Hematopoietic multipotent progenitor cell treated with erythropoietin and hydrocortisone succinate and interleukin-3 and kit ligand, for 4 days (in vitro differentiated cells): ENCODE measurements around the gene ACP6.
"Not testable (repeated sequence)": the region's sequence is repeated elsewhere in the genome, so short reads cannot be mapped to it uniquely, and the experiment has no call there.

Experiments
- DNase-seq: peaks from one replicate; pipeline ENCODE4 v3.0.0-alpha.2; 2015

The ACP6 gene

GRCh38 chr1:147670319-147671001, at the start of gene ACP6:
Gene ACP6 (minus strand): TSS chr1:147670524. CDS start chr1:147670048, 476 bp downstream.
- DNase-seq, result peak; percentile 97

- DNase-seq, result no peak
Observed at GRCh38 chr1:147719711-147720225, 49.4 kb upstream of the ACP6 start.

- no peak for DNase-seq
Observed at GRCh38 chr1:147719029-147719698, 48.8 kb upstream of the ACP6 start.

GRCh38 chr1:147717706-147718097, 47.4 kb upstream of the ACP6 start:
- DNase-seq, result peak; percentile 65

GRCh38 chr1:147717051-147717705, 46.9 kb upstream of the ACP6 start:
- DNase-seq, result no peak

DNA sequence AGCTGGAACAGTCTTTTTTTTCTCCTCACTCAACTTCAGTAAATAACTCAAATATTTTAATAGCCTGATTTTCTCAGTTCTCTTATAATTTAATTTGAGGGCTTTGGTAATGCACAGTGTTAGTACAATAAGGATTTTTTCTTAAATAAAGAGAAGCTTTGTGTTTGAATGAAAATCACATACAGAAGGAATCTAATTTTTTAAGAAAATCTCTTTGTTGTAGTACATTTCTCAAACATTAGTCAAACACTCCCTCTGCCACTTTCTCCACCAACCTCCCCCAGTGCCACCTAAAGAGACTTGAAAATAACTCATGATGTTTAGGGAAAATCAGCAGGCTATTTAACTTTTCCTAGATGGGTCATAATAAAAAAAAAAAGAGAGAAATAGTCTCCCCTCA, 42.3 kb upstream of the ACP6 start:
- DNase-seq, result no peak

DNA sequence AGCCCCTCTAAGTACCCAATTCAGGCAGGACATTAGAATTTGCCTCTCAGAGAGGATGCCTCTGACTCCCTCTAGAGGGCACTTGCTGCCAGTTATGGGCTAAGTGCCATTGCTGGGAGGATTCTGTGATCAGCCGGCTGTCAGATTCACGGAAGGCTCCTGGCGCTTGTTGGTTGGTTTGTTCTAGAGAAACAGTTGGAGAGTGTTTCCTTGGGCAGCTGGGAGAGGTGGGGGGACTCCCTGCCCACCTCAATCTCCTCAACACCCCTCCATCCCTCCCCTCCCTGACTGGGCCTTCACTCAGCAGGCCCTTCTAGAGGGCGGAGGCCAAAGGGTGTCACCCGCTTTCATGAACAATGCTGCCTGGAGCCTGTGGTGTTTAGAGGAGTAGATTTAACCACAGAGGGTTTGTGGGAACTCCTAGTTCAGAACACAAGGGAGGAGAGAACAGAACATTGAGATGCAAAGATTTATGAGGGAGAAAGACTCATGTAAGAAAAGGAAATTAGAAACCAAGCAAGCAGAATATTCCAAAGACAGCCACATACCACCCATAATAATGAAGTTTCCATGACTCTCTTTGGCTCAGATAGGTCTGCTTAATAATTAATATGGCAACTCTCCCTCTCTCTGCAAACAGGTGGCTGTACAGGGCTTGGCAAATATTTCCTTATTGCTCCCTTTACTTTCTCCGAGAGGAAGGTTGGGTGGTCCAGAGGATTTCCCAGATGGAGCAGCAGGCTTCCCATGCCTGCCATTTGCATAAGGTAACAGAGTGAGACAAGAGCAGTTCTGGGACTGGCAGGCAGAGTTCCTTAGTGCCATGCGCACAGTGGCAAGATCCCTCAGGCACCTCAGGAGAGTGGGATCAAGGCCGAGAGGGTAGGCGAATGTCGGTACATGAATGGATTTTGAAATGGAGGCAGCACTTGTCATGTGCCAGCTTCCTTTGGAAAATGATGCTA, 30.0 kb upstream of the ACP6 start:
- DNase-seq, result peak; percentile 84

DNA sequence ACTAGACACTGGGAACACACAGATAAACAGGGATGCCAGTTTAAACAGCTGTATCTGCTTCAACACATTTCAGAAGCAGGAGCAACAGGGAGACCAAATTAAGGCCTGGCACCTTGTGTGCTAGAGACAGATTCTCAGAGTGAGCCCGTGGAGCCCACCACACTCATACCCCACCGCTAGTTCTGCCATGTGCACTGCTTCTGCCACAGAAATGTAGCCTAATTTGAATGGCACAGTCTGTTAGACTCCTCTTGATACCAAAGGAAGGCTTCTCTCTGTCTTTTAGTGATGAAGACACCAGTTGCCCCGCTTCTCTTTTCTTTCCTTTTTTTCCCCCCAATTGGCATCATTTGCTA, 29.3 kb upstream of the ACP6 start:
- no peak for DNase-seq

GRCh38 chr1:147683163-147683763, 12.9 kb upstream of the ACP6 start:
- no peak for DNase-seq

DNA sequence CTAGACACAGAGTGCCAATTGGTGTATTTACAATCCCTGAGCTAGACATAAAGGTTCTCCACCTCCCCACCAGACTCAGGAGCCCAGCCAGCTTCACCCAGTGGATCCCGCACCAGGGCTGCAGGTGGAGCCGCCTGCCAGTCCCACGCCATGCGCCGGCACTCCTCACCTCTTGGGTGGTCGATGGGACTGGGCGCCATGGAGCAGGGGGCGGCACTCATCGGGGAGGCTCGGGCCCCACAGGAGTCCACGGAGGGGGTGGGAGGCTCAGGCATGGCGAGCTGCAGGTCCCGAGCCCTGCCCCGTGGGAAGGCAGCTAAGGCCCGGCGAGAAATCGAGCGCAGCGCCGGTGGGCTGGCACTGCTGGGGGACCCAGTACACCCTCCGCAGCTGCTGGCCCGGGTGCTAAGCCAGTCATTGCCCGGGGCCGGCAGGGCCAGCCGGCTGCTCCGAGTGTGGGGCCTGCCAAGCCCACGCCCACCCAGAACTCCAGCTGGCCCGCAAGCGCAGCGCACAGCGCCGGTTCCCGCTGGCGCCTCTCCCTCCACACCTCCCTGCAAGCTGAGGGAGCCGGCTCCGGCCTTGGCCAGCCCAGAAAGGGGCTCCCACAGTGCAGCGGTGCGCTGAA, 10.4 kb upstream of the ACP6 start:
- not testable (repeated sequence) for DNase-seq

DNA sequence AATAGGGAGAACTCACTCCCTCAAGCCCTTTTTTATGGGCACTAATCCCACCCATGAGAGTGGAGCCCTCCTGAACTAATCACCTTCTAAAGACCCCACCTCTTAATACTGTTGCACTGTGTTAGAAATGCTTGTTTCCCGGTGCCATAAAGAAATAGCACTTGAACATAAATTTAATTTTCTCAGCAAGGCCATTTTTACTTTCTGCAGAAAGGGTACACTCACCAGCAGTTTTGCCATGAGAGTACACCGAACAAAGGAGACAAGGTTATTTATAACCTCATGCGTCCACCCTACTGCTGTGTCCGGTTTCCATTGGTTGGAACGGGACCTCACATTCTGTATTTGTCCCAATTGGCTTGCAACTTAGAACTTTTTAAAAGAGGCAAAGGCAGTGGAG, 7.4 kb upstream of the ACP6 start:
- not testable (repeated sequence) for DNase-seq

GRCh38 chr1:147676311-147677085, 6.2 kb upstream of the ACP6 start:
- DNase-seq, result no peak

- no peak for DNase-seq
Observed at GRCh38 chr1:147673816-147674215, 3.5 kb upstream of the ACP6 start.

- DNase-seq, result no peak
Observed at GRCh38 chr1:147673406-147673805, 3.1 kb upstream of the ACP6 start.

- peak; percentile 68 for DNase-seq
Observed at GRCh38 chr1:147669469-147670318, 630 bp downstream of the ACP6 start.

DNA sequence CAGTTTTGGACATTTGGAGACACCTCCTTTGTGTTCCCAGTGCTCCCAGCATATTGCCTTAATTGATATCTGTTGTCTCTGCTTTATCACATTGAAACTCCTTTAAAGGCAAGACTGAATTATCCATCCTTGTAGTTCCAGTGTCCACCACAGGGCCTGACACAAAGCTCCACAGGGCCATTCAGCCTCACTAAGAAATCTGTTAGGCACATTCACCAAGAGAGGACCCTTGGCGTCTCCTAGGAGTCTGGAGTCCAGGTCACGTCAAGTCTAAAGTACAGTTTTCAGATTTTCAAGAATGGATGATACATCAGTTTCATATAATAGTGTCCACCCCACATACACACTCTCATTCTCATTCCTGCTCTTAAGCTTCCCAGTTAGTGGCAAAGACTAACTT, 4.8 kb downstream of the ACP6 start:
- DNase-seq, result peak; percentile 30

GRCh38 chr1:147664206-147664605, 6.1 kb downstream of the ACP6 start:
- DNase-seq, result no peak

- no peak for DNase-seq
Observed at GRCh38 chr1:147654511-147654910, 15.8 kb downstream of the ACP6 start.

DNA sequence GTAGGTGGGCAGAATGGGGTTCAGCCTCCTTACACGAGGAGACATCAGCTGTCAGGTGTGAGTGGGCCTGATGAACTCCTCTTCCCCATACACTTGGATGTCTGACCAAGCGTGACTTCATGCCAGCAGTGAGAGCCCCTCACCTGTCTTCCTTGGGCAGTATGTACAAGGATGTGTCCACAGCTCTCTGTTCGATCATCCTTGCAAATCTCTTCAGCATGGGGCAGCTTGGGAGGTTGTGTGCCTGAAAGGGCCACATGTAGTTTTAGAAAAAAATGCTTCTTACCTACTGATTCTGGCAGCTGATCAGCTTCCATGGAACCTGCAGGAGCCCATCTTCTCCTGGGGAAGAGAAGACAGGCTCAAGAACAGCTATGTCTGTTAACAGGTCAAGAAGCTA, 18.0 kb downstream of the ACP6 start:
- no peak for DNase-seq

- no peak for DNase-seq
Observed at GRCh38 chr1:147651466-147651865, 18.9 kb downstream of the ACP6 start.
